GM12875 (cell line): ENCODE results near the gene OR2D2.
A peak's percentile ranks its signal among the peaks of the same experiment; 100 is the strongest.

ENCODE experiments used
- H3K4me3 ChIP-seq: one replicate; pipeline ENCODE4 v1.5.1; 2011; ENCODE audit warnings: low read depth, low read length, control low read depth
- TF ChIP-seq, protein P1 (sequence below): IDR thresholded peaks from 2 replicates; pipeline ENCODE4 v1.5.1; 2011; ENCODE audit warnings: low read depth, mild to moderate bottlenecking, control low read depth, inconsistent platforms, low read length, moderate library complexity, borderline replicate concordance; ENCODE audit not compliant: insufficient read depth

The OR2D2 gene

DNA sequence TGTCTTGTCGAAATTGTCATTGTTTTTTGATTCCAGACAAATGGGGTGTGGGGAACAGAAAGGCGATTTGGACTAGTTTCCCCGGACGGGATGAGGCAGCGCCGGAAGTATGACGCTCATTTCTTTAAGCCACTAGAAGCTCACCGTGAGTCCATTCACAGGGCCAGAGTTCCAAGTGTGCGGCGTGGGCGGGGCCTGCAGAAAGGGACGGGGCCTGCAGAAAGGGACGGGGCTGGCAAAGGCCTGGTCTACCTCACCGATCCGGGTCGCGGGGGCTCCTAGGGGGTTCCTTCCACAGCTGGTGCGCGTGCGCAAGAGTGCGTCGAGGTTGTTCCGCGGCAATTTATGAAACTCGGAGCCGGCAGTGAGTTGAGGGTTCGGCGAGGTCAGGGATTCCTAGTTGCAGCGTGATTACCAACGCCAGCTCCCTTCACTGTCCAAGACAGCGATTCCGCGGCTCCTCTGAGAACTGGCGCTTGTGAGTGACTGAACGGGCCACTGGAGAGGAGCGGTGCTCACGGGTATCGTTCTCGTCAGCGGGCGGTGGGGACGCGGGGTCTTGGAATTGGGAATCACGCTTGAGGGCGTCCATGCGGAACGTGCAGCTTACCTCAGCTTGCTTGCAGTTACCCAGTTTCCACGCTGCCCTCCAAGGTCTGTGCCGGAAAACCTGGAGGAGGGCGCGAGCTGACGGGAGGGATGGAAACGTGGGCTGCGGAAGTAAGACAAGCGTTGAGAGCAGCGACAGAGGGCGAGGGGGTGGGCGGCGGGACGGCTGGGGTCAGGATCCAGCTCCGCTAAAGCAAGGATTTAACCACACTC is 34.1 kb upstream of the OR2D2 start, which contains the start of gene ZNF215:
Gene ZNF215 (plus strand): TSS at position 219 of the 822 bp plus-strand sequence. CDS start 5,847 bp downstream, outside the sequence.
- TF ChIP-seq, protein P1, sequence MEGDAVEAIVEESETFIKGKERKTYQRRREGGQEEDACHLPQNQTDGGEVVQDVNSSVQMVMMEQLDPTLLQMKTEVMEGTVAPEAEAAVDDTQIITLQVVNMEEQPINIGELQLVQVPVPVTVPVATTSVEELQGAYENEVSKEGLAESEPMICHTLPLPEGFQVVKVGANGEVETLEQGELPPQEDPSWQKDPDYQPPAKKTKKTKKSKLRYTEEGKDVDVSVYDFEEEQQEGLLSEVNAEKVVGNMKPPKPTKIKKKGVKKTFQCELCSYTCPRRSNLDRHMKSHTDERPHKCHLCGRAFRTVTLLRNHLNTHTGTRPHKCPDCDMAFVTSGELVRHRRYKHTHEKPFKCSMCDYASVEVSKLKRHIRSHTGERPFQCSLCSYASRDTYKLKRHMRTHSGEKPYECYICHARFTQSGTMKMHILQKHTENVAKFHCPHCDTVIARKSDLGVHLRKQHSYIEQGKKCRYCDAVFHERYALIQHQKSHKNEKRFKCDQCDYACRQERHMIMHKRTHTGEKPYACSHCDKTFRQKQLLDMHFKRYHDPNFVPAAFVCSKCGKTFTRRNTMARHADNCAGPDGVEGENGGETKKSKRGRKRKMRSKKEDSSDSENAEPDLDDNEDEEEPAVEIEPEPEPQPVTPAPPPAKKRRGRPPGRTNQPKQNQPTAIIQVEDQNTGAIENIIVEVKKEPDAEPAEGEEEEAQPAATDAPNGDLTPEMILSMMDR = no peak
- H3K4me3 ChIP-seq = peak within 1 kb of the TSS; percentile 92

DNA sequence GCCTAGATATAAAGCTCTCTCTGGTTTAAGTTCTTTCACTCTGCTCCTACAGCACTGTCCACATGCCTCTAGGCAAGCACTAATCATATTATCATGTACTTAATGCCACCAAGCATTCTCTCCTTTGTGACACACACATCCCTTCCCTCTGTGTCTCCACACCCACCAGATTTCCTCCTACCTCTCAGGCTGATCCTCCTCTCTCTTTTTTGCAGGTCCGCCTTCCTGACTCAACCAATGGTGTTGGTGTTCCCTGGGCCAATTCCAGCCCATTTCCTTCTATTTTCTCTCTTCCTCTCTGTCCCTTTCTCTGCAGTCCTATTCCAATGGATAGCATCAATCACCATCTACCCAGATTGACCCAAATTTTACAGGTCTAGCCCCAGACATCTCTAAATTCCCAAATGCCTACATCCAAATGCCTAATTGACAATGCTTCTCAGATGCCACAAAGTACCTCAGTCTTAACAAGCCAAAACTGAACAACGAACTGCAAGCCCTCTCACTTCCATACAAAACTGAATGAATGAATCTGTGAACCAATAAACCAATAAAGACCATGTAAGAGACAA is 33.4 kb upstream of the OR2D2 start:
- TF ChIP-seq, protein P1 = no peak
- peak overlapping the region; percentile 92 for H3K4me3 ChIP-seq

DNA sequence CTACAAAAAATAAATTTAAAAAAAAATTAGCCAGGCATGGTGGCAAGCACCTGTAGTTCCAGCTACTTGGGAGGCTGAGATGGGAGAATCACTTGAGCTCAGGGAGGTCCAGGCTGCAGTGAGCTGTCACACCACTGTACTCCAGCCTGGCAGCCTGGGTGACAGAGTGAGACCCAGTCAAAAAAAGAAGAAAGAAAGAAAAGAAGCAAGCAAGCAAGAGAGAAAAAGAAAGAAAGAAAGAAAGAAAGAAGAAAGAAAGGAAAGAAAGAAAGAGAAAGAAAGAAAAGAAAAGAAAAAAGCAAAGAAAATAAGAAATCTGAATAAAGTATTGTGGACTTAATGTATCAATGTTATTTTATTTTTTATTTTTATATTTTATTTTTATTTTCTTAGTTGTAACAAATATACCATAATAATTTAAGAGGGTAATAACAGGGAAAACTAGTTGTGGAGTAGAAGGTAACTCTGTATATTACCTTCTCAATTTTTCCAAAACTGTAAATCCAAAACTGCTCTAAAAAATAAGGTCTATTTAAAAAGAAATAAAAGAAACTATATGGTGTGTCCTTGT is 32.8 kb upstream of the OR2D2 start:
- TF ChIP-seq, protein P1 = no peak
- H3K4me3 ChIP-seq = no peak overlapping the region

DNA sequence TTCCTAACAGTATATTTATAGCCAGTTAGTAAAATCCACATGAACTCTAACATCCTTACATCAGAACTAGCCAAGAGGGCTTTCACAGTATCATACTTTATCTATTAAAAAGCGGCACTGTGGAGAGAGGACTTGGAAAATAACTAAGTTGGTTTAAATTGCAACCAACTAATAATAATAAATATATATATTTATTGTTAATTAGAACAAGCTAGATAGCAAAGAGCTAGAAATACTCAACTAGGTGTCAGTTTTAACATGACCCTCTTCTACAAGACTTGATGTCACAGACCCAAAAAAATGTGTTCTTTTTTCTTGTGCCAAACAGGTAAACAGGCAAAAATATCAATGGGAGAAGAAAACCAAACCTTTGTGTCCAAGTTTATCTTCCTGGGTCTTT is 28.4 kb upstream of the OR2D2 start, which contains the start of gene OR2D3:
Gene OR2D3 (plus strand): TSS at position 301 of the 400 bp plus-strand sequence. CDS start 0 bp downstream, at position 301.
- H3K4me3 ChIP-seq = no peak within 1 kb of the TSS
- TF ChIP-seq, protein P1 = no peak

DNA sequence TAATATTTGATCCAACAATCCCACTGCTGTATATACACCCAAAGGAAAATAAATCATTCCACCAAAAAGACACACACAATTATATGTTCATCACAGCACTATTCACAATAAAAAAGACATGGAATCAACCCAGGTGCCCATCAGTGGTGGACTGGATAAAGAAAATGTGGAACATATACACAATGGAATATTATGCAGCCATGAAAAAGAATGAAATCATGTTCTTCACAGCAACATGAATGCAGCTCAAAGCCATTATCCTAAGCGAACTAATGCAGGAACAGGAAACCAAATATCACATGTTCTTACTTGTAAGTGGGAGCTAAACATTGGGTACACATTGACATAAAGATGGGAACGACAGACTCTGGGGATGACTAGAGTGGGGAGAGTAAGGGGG is 27.4 kb upstream of the OR2D2 start:
- H3K4me3 ChIP-seq = no peak overlapping the region
- TF ChIP-seq, protein P1 = no peak

DNA sequence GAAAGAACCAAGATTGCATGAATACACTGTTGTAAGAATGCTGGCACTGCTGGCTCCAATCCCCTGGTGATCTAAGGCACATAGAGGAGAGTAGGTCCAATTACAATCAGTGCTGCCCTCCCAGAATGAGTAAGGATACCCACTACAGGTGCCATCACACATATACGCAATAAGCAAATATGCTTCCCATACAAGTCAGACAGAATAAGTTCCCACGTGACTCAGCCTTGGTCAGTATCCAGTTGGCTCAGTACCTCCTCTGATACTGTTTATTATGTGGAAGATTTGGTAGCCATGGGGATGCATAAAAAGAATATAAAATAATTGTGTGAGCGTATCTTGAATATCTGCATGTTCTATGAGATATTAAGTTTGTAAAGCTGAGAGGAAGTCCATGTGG is 19.6 kb upstream of the OR2D2 start:
- no peak overlapping the region for H3K4me3 ChIP-seq
- TF ChIP-seq, protein P1 = no peak
